Measurements from ENCODE around the gene MICALL2.
"Not testable (repeated sequence)": the region's sequence is repeated elsewhere in the genome, so short reads cannot be mapped to it uniquely, and the experiment has no call there.

Gene MICALL2

GRCh38 chr7:1454542-1454941 is 4.7 kb downstream of the MICALL2 start:
- in situ Hi-C loops (cut with MboI; ENCODE audit: low pct_unique_long_range_greater_than_20kb, low sequenced_read_pairs): no loop called here
- DNase-seq: no peak

DNA sequence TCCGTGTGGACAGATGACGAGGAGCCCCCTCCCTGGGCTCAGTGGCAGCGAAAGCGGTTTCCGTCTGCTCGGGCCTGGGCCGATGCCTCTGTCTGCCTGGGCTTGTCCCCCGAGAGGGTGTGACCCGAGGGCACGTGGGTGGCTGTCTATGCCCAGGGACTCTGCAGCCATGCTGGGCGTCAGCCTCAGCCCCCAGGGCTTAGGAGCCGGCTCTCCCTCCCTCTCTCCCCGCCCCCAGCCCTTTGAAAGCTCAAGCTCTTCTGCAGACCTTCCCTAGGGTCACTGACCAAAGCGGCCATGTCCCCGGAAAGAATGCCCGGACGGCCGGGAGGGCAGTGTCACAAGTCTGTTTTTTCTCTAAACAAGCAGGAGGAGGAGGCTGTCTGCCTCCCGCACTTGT is 7.1 kb downstream of the MICALL2 start:
- in situ Hi-C loops (cut with MboI; ENCODE audit: low pct_unique_long_range_greater_than_20kb, low sequenced_read_pairs): no loop called here

GRCh38 chr7:1450987-1451386 is 8.3 kb downstream of the MICALL2 start:
- no peak for DNase-seq
- in situ Hi-C loops (cut with MboI; ENCODE audit: low pct_unique_long_range_greater_than_20kb, low sequenced_read_pairs): no loop called here

More for the DNA sequence above, 7.1 kb downstream of the MICALL2 start:
- no peak for DNase-seq

- DNase-seq: no peak
- in situ Hi-C loops (cut with MboI; ENCODE audit: low pct_unique_long_range_greater_than_20kb, low sequenced_read_pairs): no loop called here
Measured at GRCh38 chr7:1450431-1450830, 8.8 kb downstream of the MICALL2 start.

DNA sequence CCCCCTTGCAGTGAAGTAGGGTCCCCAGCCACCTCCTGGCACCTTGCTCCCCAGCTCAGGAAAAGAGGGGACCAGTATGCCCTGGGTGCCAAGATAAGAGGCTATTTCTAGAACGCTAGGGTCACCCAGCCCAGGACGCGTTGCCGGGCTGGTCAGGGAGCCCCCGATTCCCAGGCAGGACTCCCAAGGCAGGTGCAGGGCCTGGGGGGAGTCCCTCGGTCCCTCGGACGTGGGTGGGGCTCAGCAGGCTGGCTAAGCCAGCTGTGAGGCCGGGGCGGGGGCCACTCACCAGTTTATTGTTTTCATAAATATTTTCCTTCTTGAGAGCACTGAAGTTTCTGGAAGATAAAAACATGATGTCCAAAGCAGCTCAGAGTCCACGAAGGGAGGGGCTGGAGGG is 9.3 kb downstream of the MICALL2 start:
- DNase-seq: no peak
- in situ Hi-C loops (cut with MboI; ENCODE audit: low pct_unique_long_range_greater_than_20kb, low sequenced_read_pairs): no loop called here

- in situ Hi-C loops (cut with MboI; ENCODE audit: low pct_unique_long_range_greater_than_20kb, low sequenced_read_pairs): no loop called here
- no peak for DNase-seq
Measured at GRCh38 chr7:1449501-1449900, 9.8 kb downstream of the MICALL2 start.

DNA sequence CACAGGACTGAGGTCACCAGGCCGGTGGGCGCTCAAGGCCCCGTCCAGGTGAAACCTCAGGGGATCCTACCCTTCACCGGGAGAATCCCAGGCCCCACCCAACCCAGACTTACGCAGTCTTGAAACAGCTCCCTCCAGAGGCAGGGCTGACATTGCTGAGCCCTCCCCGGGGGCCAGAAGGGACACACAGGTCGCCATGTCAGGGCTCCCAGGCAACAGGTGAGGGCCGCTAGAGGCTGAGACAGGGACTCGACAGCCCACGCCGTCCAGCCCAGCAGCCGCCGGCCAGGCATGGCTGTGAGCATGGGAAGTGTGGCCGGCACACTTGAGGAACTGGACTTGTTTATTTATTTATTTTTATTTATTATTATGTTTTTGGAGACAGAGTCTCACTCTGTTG is 10.3 kb downstream of the MICALL2 start:
- in situ Hi-C loops (cut with MboI; ENCODE audit: low pct_unique_long_range_greater_than_20kb, low sequenced_read_pairs): no loop called here
- DNase-seq: no peak

- in situ Hi-C loops (cut with MboI; ENCODE audit: low pct_unique_long_range_greater_than_20kb, low sequenced_read_pairs): no loop called here
- no peak for DNase-seq
Measured at GRCh38 chr7:1447551-1448244, 11.6 kb downstream of the MICALL2 start.

DNA sequence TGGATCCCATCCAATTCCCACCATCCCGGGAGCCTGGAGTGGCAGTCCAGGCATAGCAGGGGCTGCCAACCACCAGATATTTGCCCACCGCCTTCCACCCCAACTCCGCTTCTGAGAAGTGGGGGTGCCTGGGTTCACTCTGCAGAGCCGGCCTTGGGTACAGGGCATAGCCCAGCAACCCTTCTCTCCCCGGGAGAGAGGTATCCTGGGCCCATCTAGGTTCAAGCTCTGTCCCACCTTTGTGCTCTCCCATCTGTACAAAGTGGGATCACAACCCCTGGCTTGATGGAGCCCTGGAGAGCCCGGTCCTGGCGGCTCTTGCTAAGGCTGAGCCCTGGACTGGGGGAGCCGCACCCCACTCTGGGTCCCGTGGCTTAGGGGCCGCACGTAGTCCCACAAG is 12.2 kb downstream of the MICALL2 start:
- in situ Hi-C loops (cut with MboI; ENCODE audit: low pct_unique_long_range_greater_than_20kb, low sequenced_read_pairs): no loop called here
- DNase-seq: no peak

DNA sequence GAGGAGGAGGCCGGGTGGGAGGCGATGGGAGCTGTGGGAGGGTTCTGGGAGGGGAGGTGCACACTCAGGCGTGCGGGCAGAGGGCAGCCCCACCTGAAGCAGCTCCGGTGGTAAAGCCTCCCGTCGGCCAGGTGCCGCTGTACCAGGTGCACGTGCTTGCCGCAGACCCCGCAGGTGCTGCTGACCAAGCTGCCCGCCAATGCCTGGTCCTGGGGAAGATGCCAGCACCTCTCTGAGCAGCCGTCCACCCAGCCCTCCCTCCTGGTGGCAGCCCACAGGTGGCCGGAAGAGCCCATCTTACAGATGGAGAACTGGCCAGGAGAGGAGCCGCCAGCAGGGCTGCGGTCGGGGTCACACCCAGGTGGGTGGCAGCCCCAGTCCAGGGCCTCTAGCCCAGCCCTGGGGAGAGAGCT is 12.6 kb downstream of the MICALL2 start:
- in situ Hi-C loops (cut with MboI; ENCODE audit: low pct_unique_long_range_greater_than_20kb, low sequenced_read_pairs): no loop called here
- DNase-seq: no peak

- DNase-seq; in situ Hi-C loops (cut with MboI; ENCODE audit: low pct_unique_long_range_greater_than_20kb, low sequenced_read_pairs): not testable (repeated sequence)
Measured at GRCh38 chr7:1446026-1446425, 13.2 kb downstream of the MICALL2 start.

- no peak for DNase-seq
- in situ Hi-C loops (cut with MboI; ENCODE audit: low pct_unique_long_range_greater_than_20kb, low sequenced_read_pairs): no loop called here
Measured at GRCh38 chr7:1445341-1445740, 13.9 kb downstream of the MICALL2 start.

- DNase-seq: no peak
- in situ Hi-C loops (cut with MboI; ENCODE audit: low pct_unique_long_range_greater_than_20kb, low sequenced_read_pairs): no loop called here
Measured at GRCh38 chr7:1444925-1445322, 14.3 kb downstream of the MICALL2 start.

DNA sequence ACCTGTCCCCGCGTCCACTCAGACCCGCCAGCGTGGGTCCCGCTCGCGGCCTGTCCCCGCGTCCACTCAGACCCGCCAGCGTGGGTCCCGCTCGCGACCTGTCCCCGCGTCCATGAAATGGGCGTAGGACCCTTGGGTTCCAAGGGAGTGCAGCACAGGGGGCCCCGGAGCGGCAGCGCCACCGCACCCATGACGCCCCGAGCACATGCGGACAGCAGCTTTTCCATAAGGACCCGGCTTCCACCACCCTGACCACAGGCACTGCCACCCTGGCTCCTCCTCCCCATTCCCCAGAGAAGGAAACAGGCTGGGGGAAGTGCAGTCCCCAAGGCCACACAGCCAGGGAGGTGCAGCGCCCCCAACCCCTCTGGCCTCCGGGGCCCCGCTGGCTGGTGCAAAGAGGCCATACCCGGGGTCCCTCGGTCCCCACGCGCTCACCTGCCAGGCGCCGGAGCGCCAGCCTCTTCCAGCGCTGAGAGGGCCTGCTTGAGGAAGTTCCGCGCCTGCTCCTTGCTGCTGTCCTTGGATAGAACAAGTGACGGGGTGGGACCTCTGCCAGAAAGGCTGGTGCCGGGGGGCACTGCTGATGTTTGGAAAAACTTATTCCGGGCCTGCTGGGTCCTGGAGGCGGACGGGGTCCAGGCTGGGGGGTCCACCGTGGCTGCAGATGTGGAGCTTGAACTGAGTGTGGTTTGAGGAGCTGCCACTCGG is 14.9 kb downstream of the MICALL2 start:
- DNase-seq: no peak
- in situ Hi-C loops (cut with MboI; ENCODE audit: low pct_unique_long_range_greater_than_20kb, low sequenced_read_pairs): no loop called here

- in situ Hi-C loops (cut with MboI; ENCODE audit: low pct_unique_long_range_greater_than_20kb, low sequenced_read_pairs); DNase-seq: not testable (repeated sequence)
Measured at GRCh38 chr7:1443587-1444200, 15.6 kb downstream of the MICALL2 start.

GRCh38 chr7:1442355-1443124 is 16.7 kb downstream of the MICALL2 start:
- DNase-seq: no peak
- in situ Hi-C loops (cut with MboI; ENCODE audit: low pct_unique_long_range_greater_than_20kb, low sequenced_read_pairs): no loop called here

GRCh38 chr7:1441615-1442354 is 17.5 kb downstream of the MICALL2 start:
- in situ Hi-C loops (cut with MboI; ENCODE audit: low pct_unique_long_range_greater_than_20kb, low sequenced_read_pairs): no loop called here
- no peak for DNase-seq

- no peak for DNase-seq
Measured at GRCh38 chr7:1440620-1441019, 18.6 kb downstream of the MICALL2 start.

More at GRCh38 chr7:1440620-1441019, 18.6 kb downstream of the MICALL2 start:
- in situ Hi-C loops (cut with MboI; ENCODE audit: low pct_unique_long_range_greater_than_20kb, low sequenced_read_pairs): no loop called here
